H1 (cell line): Measurements from ENCODE around the gene COX7A2. TPM values are rescaled to one million over a fixed set of nuclear protein-coding genes. Genes with fewer than 3 reads are reported as not detected.

Experiments
- CHD2 ChIP-seq: IDR thresholded peaks from 2 replicates; pipeline ENCODE4 v1.6.1; 2012; ENCODE audit warnings: low read length, improper control_type of control experiment
- CHD7 ChIP-seq: fragments of 300-600 bp; sonication (generic); IDR thresholded peaks from 2 replicates; pipeline ENCODE4 v1.7.1; 2012; ENCODE audit warnings: low read length, moderate library complexity, mild to moderate bottlenecking, inconsistent platforms; ENCODE audit not compliant: insufficient replicate concordance
- CTBP2 ChIP-seq: IDR thresholded peaks from 2 replicates; pipeline ENCODE4 v1.7.0; 2011; ENCODE audit warnings: borderline replicate concordance, mild to moderate bottlenecking, moderate library complexity, mixed read lengths, low read length; ENCODE audit not compliant: insufficient read depth, insufficient read length
- FOSL1 ChIP-seq: IDR thresholded peaks from 2 replicates; pipeline ENCODE4 v1.6.1; 2011; ENCODE audit warnings: mild to moderate bottlenecking, low read depth, low read length, moderate library complexity; ENCODE audit not compliant: insufficient read depth
- JUND ChIP-seq: IDR thresholded peaks from 2 replicates; pipeline ENCODE4 v1.6.1; 2011; ENCODE audit warnings: mild to moderate bottlenecking, improper control_type of control experiment, low read length
- PHF8 ChIP-seq: fragments of 200-600 bp; sonication (generic); conservative IDR thresholded peaks from 2 replicates; pipeline ENCODE4 v1.7.1; 2012; ENCODE audit warnings: low read depth, mild to moderate bottlenecking, inconsistent platforms, low read length, moderate library complexity
- RNF2 ChIP-seq: fragments of 200-900, 300-1000 bp; sonication (generic); IDR thresholded peaks from 2 replicates; pipeline ENCODE4 v1.7.1; 2016; ENCODE audit warnings: borderline replicate concordance, low read depth, mild to moderate bottlenecking, antibody characterized with exemption, low read length; ENCODE audit not compliant: poor library complexity, severe bottlenecking; ENCODE audit errors: missing control alignments
- USF2 ChIP-seq: IDR thresholded peaks from 2 replicates; pipeline ENCODE4 v1.6.1; 2011; ENCODE audit warnings: low read length, improper control_type of control experiment
- polyA plus RNA-seq, 7 experiments: library from polyadenylated mRNA; depleted of rRNA in 3 of 7; stranded (reverse) in 5 of 7; unstranded in 2 of 7; fragments of >200 nt in 5 of 7; fragments of 200-250 nt in 2 of 7; gene quantifications; 1 replicate in 5 of 7; 2 replicates in 1 of 7; 4 replicates in 1 of 7; pipeline versions ENCODE4 v1.2.1 to v1.2.3, GENCODE V29; 2011 to 2013; ENCODE audit warnings: missing spikeins in 2 of 7, mixed read lengths in 2 of 7
- total RNA-seq: library from RNA; stranded (reverse); fragmentation: NEBNext Ultra II Directional; extraction: Animal tissue kit (Norgen Biotek cat#: 25700); gene quantifications from 2 replicates; pipeline ENCODE4 v1.2.1, GENCODE V29; 2021

Gene COX7A2
- total and polyA plus RNA-seq, 2 of the 8 experiments (the other 6 are each of a cell fraction or from before 2014, with no cell fraction given), result 262 to 468 TPM

GRCh38 chr6:75243333-75244062 lies at the start of gene COX7A2 (continued):
- peak; percentile 18 for TF ChIP-seq CHD7
- TF ChIP-seq RNF2, result no peak
- no peak for TF ChIP-seq USF2
- 0 out of 2 replicates have a peak, but pooled peaks have one; percentile 46 for TF ChIP-seq JUND
- no peak for TF ChIP-seq CTBP2
- TF ChIP-seq FOSL1, result no peak
- TF ChIP-seq PHF8, result peak; percentile 78
- TF ChIP-seq CHD2, result no peak
